ENCODE measurements around the gene EPHA6. TPM values are rescaled to one million over a fixed set of nuclear protein-coding genes. Genes with fewer than 3 reads are reported as not detected.

Gene EPHA6
- total RNA-seq, 1 donor: not detected

DNA sequence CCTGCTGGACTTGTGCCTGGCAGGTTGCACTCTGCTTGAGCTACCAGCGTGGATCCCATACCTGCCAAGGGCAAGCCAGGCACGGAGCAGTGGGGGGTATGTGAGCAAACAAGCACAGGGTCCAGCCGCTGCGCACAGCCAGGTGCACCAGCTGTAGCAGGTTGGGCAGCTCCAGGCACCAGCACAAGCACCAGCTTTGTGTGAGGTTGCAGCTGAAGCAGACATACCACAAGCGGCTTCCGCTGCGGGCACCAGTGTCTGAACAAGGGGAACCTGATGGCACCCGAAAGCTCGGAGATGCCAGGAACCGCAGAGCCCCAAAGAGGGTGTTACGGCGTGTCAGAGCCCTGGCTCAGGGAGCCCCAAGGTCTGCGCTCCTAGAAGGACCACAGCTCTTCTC is 477.5 kb downstream of the EPHA6 start:
- no peak overlapping the region for H3K4me3 ChIP-seq (ENCODE audit: low read depth, low read length)
- no peak for DNase-seq (ENCODE audit: low read depth)
- TF ChIP-seq, protein P1, sequence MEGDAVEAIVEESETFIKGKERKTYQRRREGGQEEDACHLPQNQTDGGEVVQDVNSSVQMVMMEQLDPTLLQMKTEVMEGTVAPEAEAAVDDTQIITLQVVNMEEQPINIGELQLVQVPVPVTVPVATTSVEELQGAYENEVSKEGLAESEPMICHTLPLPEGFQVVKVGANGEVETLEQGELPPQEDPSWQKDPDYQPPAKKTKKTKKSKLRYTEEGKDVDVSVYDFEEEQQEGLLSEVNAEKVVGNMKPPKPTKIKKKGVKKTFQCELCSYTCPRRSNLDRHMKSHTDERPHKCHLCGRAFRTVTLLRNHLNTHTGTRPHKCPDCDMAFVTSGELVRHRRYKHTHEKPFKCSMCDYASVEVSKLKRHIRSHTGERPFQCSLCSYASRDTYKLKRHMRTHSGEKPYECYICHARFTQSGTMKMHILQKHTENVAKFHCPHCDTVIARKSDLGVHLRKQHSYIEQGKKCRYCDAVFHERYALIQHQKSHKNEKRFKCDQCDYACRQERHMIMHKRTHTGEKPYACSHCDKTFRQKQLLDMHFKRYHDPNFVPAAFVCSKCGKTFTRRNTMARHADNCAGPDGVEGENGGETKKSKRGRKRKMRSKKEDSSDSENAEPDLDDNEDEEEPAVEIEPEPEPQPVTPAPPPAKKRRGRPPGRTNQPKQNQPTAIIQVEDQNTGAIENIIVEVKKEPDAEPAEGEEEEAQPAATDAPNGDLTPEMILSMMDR (IDR thresholded peaks at IDR 0.05; ENCODE audit: insufficient read depth, low read length): no peak

DNA sequence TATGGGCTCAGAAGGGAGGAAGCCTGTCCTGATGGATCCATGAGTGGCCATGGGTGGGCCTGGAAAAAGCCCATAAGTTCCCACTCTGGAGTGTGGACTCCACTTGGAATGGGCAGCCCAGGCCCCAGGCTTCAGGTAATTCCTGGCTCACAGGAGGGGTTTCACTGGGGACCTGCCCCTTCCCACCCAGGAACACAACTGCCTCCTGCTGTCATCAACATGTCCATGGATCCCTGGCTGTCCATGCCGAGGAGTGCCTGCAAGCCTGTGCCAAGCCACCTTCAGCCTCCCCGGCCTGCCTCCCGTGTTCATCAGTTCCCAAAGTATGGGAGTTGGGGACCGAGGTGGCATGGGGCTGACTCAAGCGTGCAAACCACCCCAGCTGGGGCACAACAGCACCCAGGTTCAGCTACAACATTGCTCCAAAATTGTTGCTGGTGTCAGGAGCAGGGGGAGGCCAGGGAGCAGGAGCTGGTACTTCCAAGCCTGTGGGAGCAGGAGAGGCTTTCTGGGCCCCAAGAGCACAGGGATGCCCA is 479.3 kb downstream of the EPHA6 start:
- no peak for DNase-seq (ENCODE audit: low read depth)
- no peak overlapping the region for H3K4me3 ChIP-seq (ENCODE audit: low read depth, low read length)
- TF ChIP-seq, protein P1 (IDR thresholded peaks at IDR 0.05; ENCODE audit: insufficient read depth, low read length): no peak

DNA sequence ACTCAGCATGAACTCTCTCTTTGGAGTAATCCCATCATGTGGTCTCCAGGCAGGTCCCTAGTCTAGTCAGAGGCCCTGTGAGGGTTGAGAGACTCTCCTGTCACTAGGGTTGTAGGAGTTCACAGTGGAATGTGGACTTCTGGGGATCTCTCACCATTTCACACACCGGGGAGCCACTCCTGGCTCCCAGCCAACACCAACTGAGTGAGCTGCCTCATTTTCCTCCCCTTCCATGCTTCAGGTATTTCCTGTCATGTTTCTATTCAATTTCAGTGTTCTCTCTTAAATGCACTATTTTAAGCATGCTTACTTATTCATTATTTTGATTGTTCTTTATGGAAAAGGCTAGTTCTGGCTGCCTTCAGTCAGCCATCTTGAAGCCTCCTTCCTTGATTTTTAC is 482.6 kb downstream of the EPHA6 start:
- no peak for DNase-seq (ENCODE audit: low read depth)
- H3K4me3 ChIP-seq (ENCODE audit: low read depth, low read length): no peak overlapping the region
- TF ChIP-seq, protein P1 (IDR thresholded peaks at IDR 0.05; ENCODE audit: insufficient read depth, low read length): no peak

DNA sequence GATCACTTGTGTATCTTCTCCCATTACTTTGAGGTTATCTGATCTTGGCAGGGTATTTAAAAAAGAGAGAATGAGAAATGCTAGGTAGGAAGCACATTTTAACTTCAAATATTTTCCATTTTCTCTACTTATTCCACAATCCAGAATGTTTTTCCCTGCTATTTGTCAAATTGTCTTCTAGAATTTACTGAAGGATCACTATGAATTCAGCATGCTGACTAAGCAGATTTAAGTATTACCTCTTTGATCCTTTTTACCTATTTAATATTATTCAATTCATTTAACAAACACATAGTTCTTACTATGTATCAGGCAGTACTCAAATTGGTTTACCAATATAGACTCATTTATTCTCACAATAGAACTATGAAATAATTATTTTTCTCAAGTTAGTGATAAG is 486.7 kb downstream of the EPHA6 start:
- no peak for DNase-seq (ENCODE audit: low read depth)
- TF ChIP-seq, protein P1 (IDR thresholded peaks at IDR 0.05; ENCODE audit: insufficient read depth, low read length): no peak
- H3K4me3 ChIP-seq (ENCODE audit: low read depth, low read length): no peak overlapping the region

DNA sequence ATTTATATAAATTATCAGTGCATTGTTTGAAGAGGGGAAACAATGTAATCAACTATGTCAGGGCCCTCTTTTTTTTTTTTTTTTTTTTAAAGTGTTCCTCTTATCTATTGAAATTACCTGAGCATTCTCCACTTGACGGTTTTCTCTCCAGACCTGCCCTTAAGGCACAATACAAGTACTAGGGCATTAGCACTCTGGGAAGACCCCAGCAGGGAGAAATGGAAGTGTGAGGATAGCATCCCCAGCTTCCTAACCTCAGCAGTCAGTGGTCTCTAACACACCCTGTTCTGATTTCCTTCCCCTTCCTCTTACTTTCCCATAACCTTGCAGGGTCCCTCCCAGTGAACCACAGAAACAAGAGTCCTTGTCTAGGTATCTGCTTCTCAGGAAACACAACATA is 491.8 kb downstream of the EPHA6 start:
- H3K4me3 ChIP-seq (ENCODE audit: low read depth, low read length): no peak overlapping the region
- TF ChIP-seq, protein P1 (IDR thresholded peaks at IDR 0.05; ENCODE audit: insufficient read depth, low read length): no peak
- DNase-seq (ENCODE audit: low read depth): no peak

DNA sequence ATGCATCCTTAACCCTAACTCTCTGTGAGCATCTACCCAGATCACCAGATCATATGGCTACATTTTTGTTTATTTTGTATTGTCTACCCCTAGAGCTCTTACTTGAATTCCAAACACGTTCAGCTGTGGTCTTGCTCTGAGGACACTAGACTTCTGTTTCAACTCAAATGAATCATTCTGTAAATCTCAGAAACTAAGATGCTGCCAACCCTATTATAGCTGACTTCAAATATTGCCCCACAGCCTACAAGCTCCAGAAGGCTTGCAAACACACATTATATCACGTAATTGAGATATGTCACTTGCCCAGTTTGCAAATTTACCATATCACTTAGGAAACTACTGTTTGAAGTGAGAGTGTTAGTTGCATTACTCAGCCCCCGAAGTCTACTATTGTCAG is 524.0 kb downstream of the EPHA6 start:
- TF ChIP-seq, protein P1 (IDR thresholded peaks at IDR 0.05; ENCODE audit: insufficient read depth, low read length): no peak
- no peak overlapping the region for H3K4me3 ChIP-seq (ENCODE audit: low read depth, low read length)
- no peak for DNase-seq (ENCODE audit: low read depth)

DNA sequence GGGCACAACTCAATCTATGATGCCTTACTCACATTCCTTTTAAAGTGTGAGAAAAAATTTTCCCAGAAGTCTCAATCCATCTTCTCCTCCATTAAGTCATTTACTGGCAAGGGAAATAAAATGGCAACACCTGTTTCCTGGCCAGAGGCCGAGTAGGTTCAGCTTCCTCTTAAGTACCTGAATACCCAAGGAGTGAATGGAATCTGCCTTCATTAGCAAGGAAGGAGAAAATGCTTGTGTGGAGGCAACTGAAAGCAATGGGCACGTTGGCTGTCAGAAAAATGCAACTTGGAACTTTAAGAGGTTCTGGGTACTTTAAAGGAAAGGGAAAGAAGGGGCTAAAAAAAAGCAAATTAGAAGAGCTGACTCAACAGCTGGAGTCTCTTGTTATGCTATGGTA is 526.5 kb downstream of the EPHA6 start:
- H3K4me3 ChIP-seq (ENCODE audit: low read depth, low read length): no peak overlapping the region
- DNase-seq (ENCODE audit: low read depth): no peak
- TF ChIP-seq, protein P1 (IDR thresholded peaks at IDR 0.05; ENCODE audit: insufficient read depth, low read length): no peak
